ENCODE measurements around the gene TRAPPC12.
A peak's percentile ranks its signal among the peaks of the same experiment; 100 is the strongest.

TRAPPC12 gene

GRCh38 chr2:3408781-3409180 is 29.3 kb downstream of the TRAPPC12 start:
- DNase-seq (ENCODE audit: low read depth, low spot score): no peak

- DNase-seq (ENCODE audit: low read depth, low spot score): no peak
Observed at GRCh38 chr2:3409627-3410170, 30.2 kb downstream of the TRAPPC12 start.

GRCh38 chr2:3411103-3411502 is 31.6 kb downstream of the TRAPPC12 start:
- DNase-seq (ENCODE audit: low read depth, low spot score): no peak

GRCh38 chr2:3413697-3414096 is 34.2 kb downstream of the TRAPPC12 start:
- DNase-seq (ENCODE audit: low read depth, low spot score): no peak

- no peak for DNase-seq (ENCODE audit: low read depth, low spot score)
Observed at GRCh38 chr2:3414133-3414860, 34.8 kb downstream of the TRAPPC12 start.

GRCh38 chr2:3418766-3419404 is 39.4 kb downstream of the TRAPPC12 start:
- DNase-seq (ENCODE audit: low read depth, low spot score): no peak

GRCh38 chr2:3420076-3420768 is 40.7 kb downstream of the TRAPPC12 start:
- no peak for DNase-seq (ENCODE audit: low read depth, low spot score)

GRCh38 chr2:3420769-3421397 is 41.4 kb downstream of the TRAPPC12 start:
- no peak for DNase-seq (ENCODE audit: low read depth, low spot score)

GRCh38 chr2:3421580-3421979 is 42.1 kb downstream of the TRAPPC12 start:
- DNase-seq (ENCODE audit: low read depth, low spot score): no peak

GRCh38 chr2:3422161-3422779 is 42.8 kb downstream of the TRAPPC12 start:
- no peak for DNase-seq (ENCODE audit: low read depth, low spot score)

- DNase-seq (ENCODE audit: low read depth, low spot score): peak; percentile 61
Observed at GRCh38 chr2:3423492-3424170, 44.1 kb downstream of the TRAPPC12 start.

GRCh38 chr2:3424171-3424795 is 44.8 kb downstream of the TRAPPC12 start:
- no peak for DNase-seq (ENCODE audit: low read depth, low spot score)

GRCh38 chr2:3426615-3427014 is 47.1 kb downstream of the TRAPPC12 start:
- no peak for DNase-seq (ENCODE audit: low read depth, low spot score)

- DNase-seq (ENCODE audit: low read depth, low spot score): no peak
Observed at GRCh38 chr2:3427272-3427671, 47.8 kb downstream of the TRAPPC12 start.

- DNase-seq (ENCODE audit: low read depth, low spot score): no peak
Observed at GRCh38 chr2:3428577-3428976, 49.1 kb downstream of the TRAPPC12 start.

GRCh38 chr2:3429066-3429610 is 49.6 kb downstream of the TRAPPC12 start:
- no peak for DNase-seq (ENCODE audit: low read depth, low spot score)

GRCh38 chr2:3430172-3430571 is 50.7 kb downstream of the TRAPPC12 start:
- DNase-seq (ENCODE audit: low read depth, low spot score): no peak

- DNase-seq (ENCODE audit: low read depth, low spot score): no peak
Observed at GRCh38 chr2:3430740-3431490, 51.4 kb downstream of the TRAPPC12 start.

GRCh38 chr2:3432067-3432466 is 52.6 kb downstream of the TRAPPC12 start:
- DNase-seq (ENCODE audit: low read depth, low spot score): no peak

All from activated naive CD8-positive, alpha-beta T cell treated with anti-CD3 and anti-CD28 coated beads, Interleukin-2, amount 50 U/mL, for 16 hours (primary cell).